Epithelial cell of proximal tubule (primary cell): ENCODE data around the gene JMY. TPM values are rescaled to one million over a fixed set of nuclear protein-coding genes. Genes with fewer than 3 reads are reported as not detected.

ENCODE experiments used
- DNase-seq: peaks from one replicate; pipeline ENCODE4 v3.0.0-alpha.2; 2011; ENCODE audit warnings: low read depth
- H3K4me3 ChIP-seq: 2 replicates; pipeline ENCODE4 v1.5.1; 2011; ENCODE audit warnings: low read depth, mild to moderate bottlenecking, low read length
- CTCF ChIP-seq: conservative IDR thresholded peaks from 2 replicates; pipeline ENCODE4 v1.5.1; 2012; ENCODE audit warnings: low read depth, mild to moderate bottlenecking, low read length
- total RNA-seq: library from RNA; depleted of rRNA; stranded (reverse); fragments of >200 nt; gene quantifications from 2 replicates; pipeline ENCODE4 v1.2.3, GENCODE V29; 2015

Gene JMY
- total RNA-seq, 1 donor from 2014 or later, result 5.7 TPM

- no peak overlapping the region for H3K4me3 ChIP-seq
- peak; percentile 70 for TF ChIP-seq CTCF
- no peak for DNase-seq
Measured at GRCh38 chr5:79200573-79201183, 35.3 kb upstream of the JMY start.

GRCh38 chr5:79201206-79201605, 34.7 kb upstream of the JMY start:
- H3K4me3 ChIP-seq, result no peak overlapping the region
- TF ChIP-seq CTCF, result no peak
- no peak for DNase-seq

- peak; percentile 64 for DNase-seq
- no peak overlapping the region for H3K4me3 ChIP-seq
- no peak for TF ChIP-seq CTCF
Measured at GRCh38 chr5:79202076-79202475, 33.9 kb upstream of the JMY start.

- DNase-seq, result no peak
- TF ChIP-seq CTCF, result no peak
- no peak overlapping the region for H3K4me3 ChIP-seq
Measured at GRCh38 chr5:79205965-79206364, 30.0 kb upstream of the JMY start.

GRCh38 chr5:79206541-79206940, 29.4 kb upstream of the JMY start:
- TF ChIP-seq CTCF, result no peak
- DNase-seq, result no peak
- H3K4me3 ChIP-seq, result no peak overlapping the region

GRCh38 chr5:79209505-79209904, 26.4 kb upstream of the JMY start:
- no peak for TF ChIP-seq CTCF
- no peak overlapping the region for H3K4me3 ChIP-seq
- no peak for DNase-seq

- no peak for DNase-seq
- TF ChIP-seq CTCF, result no peak
- H3K4me3 ChIP-seq, result no peak overlapping the region
Measured at GRCh38 chr5:79224286-79224984, 11.5 kb upstream of the JMY start.
